CD4-positive, alpha-beta T cell (primary cell): ENCODE measurements around the gene SERPINF2. TPM values are rescaled to one million over a fixed set of nuclear protein-coding genes. Genes with fewer than 3 reads are reported as not detected.

Experiments
- ATAC-seq: fragments of 200-7000 bp; cut with Tn5 transposase; one replicate; pipeline ENCODE4 v1.10.0; 2022; ENCODE audit warnings: mild to moderate bottlenecking; ENCODE audit not compliant: poor library complexity
- CTCF ChIA-PET: fragments of 350-600 bp; sonication (Branson Sonifier 250); formaldehyde crosslinking; loops from one replicate; lab custom pipeline; 2021; ENCODE audit warnings: antibody characterized with exemption, inconsistent platforms; lab: Charles Lee
- POLR2A ChIA-PET: fragments of 350-600 bp; sonication (Branson Sonifier 250); formaldehyde crosslinking; loops from one replicate; lab custom pipeline; 2021; ENCODE audit warnings: antibody characterized with exemption, inconsistent platforms; lab: Charles Lee
- DNase-seq, 14 experiments: peaks; one replicate each; pipeline ENCODE4 v3.0.0-alpha.2; 2013 to 2020; ENCODE audit warnings: mixed read lengths in 2 of 14
- H3K27ac ChIP-seq, 2 donors: one replicate each; pipeline versions ENCODE4 v1.5.1 to v1.7.0; 2013; ENCODE audit warnings: low read length in 2 of 2, low read depth in 1 of 2, mild to moderate bottlenecking in 1 of 2
- H3K27me3 ChIP-seq, 2 experiments: 1 replicate in 1 of 2; 2 replicates in 1 of 2; pipeline versions ENCODE4 v1.6.1 to v1.7.0; 2013; ENCODE audit warnings: low read length in 2 of 2, control low read depth in 1 of 2, mild to moderate bottlenecking in 1 of 2, moderate library complexity in 1 of 2; ENCODE audit not compliant: insufficient read depth in 2 of 2, control insufficient read depth in 1 of 2
- H3K36me3 ChIP-seq: one replicate; pipeline ENCODE4 v1.6.1; 2013; ENCODE audit warnings: low read length, control low read depth; ENCODE audit not compliant: insufficient read depth
- H3K4me1 ChIP-seq: one replicate; pipeline ENCODE4 v1.6.1; 2013; ENCODE audit warnings: low read length, control low read depth; ENCODE audit not compliant: insufficient read depth
- H3K4me3 ChIP-seq: one replicate; pipeline ENCODE4 v1.5.1; 2013; ENCODE audit warnings: mild to moderate bottlenecking, low read length, moderate library complexity
- H3K9me3 ChIP-seq, 2 experiments: 1 replicate in 1 of 2; 2 replicates in 1 of 2; pipeline versions ENCODE4 v1.6.1 to v1.7.0; 2013; ENCODE audit warnings: low read length in 2 of 2, mild to moderate bottlenecking in 2 of 2, control low read depth in 1 of 2, moderate library complexity in 1 of 2; ENCODE audit not compliant: control insufficient read depth in 1 of 2, insufficient read depth in 1 of 2
- H3K27ac Mint-ChIP-seq: one replicate; pipeline ENCODE4 v1.8.0; 2020; ENCODE audit warnings: mixed read lengths
- H3K27me3 Mint-ChIP-seq: one replicate; pipeline ENCODE4 v1.8.0; 2021; ENCODE audit warnings: mixed read lengths
- H3K36me3 Mint-ChIP-seq: one replicate; pipeline ENCODE4 v1.8.0; 2021; ENCODE audit warnings: low read depth, mixed read lengths
- H3K4me1 Mint-ChIP-seq: one replicate; pipeline ENCODE4 v1.8.0; 2021; ENCODE audit warnings: low read depth, mixed read lengths
- H3K4me3 Mint-ChIP-seq: one replicate; pipeline ENCODE4 v1.8.0; 2020; ENCODE audit warnings: mild to moderate bottlenecking, mixed read lengths
- H3K9me3 Mint-ChIP-seq: one replicate; pipeline ENCODE4 v1.8.0; 2020; ENCODE audit warnings: mixed read lengths
- intact Hi-C, 2 experiments: fragments of 100-400 bp; cut with DNase I in 1 of 2; cut with micrococcal nuclease in 1 of 2; formaldehyde crosslinking; loops; one replicate each; pipeline versions ENCODE4 v1.15.1 to v1.9.0; 2023 to 2025; cut with DNase I, micrococcal nuclease
- total RNA-seq, 174 experiments: library from RNA in 2 of 174; stranded (reverse) in 2 of 174; gene quantifications; one replicate each; pipeline ENCODE4 v1.2.3 and lab custom pipeline; 2021 to 2026
- TF ChIP-seq, protein P1 (sequence below): fragments of 200-600 bp; IDR thresholded peaks from one replicate; pipeline ENCODE4 v1.8.0; 2022; ENCODE audit warnings: antibody characterized with exemption, mild to moderate bottlenecking

SERPINF2 gene
- total RNA-seq, 2 experiments from 2014 or later, result 0.49 to 0.59 TPM

GRCh38 chr17:1714980-1715802, 27.5 kb upstream of the SERPINF2 start:
- Histone ChIP-seq H3K4me3 (peak overlapping the region; percentile 72), H3K4me1 (peaks cover 53% of the 10 kb centered on the region), H3K27me3 (peaks cover 7 to 17% of the 10 kb centered on the region in 2 experiments), H3K36me3 (peaks cover 6% of the 10 kb centered on the region), H3K9me3 (no peaks in the 10 kb centered on the region), H3K27ac (peak overlapping the region in 1 of 2 donors; percentile 16)
- DNase-seq, result peak in 9 of 14 experiments; percentile 28 to 78 (median 44)
- TF ChIP-seq, protein P1, sequence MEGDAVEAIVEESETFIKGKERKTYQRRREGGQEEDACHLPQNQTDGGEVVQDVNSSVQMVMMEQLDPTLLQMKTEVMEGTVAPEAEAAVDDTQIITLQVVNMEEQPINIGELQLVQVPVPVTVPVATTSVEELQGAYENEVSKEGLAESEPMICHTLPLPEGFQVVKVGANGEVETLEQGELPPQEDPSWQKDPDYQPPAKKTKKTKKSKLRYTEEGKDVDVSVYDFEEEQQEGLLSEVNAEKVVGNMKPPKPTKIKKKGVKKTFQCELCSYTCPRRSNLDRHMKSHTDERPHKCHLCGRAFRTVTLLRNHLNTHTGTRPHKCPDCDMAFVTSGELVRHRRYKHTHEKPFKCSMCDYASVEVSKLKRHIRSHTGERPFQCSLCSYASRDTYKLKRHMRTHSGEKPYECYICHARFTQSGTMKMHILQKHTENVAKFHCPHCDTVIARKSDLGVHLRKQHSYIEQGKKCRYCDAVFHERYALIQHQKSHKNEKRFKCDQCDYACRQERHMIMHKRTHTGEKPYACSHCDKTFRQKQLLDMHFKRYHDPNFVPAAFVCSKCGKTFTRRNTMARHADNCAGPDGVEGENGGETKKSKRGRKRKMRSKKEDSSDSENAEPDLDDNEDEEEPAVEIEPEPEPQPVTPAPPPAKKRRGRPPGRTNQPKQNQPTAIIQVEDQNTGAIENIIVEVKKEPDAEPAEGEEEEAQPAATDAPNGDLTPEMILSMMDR, result no peak
- CTCF ChIA-PET, result interaction anchor here (1.4 to 3.3 kb wide), 4 partner anchors 46 to 339 kb away, joined by 3 to 13 read pairs (median 12); partner anchors contain the start of gene HIC1
- intact Hi-C loops, result loop anchor here in 1 of 2 experiments (5.0 kb wide), 1 partner anchor 547 kb away; no protein-coding TSS in a partner anchor
- Mint-ChIP-seq H3K27ac (peak overlapping the region; percentile 39), H3K4me3 (peak overlapping the region; percentile 69), H3K27me3 (peaks cover 9% of the 10 kb centered on the region), H3K9me3 (no peaks in the 10 kb centered on the region), H3K36me3 (peaks cover 8% of the 10 kb centered on the region), H3K4me1 (peaks cover 39% of the 10 kb centered on the region)
- POLR2A ChIA-PET, result interaction anchor here (0.7 to 2.7 kb wide), 17 partner anchors 9 to 621 kb away, joined by 3 to 52 read pairs (median 11); partner anchors contain the start of genes PRPF8, RILP, RPA1 and SERPINF1
- ATAC-seq, result no peak

GRCh38 chr17:1715803-1716075, 26.9 kb upstream of the SERPINF2 start:
- TF ChIP-seq, protein P1, result no peak
- Histone ChIP-seq H3K27me3 (peaks cover 4 to 13% of the 10 kb centered on the region in 2 experiments), H3K4me1 (peaks cover 52% of the 10 kb centered on the region), H3K4me3 (peak overlapping the region; percentile 72), H3K9me3 (no peaks in the 10 kb centered on the region), H3K36me3 (peaks cover 6% of the 10 kb centered on the region), H3K27ac (peak overlapping the region in 1 of 2 donors; percentile 52)
- peaks cover 9% of the 10 kb centered on the region for H3K27me3 Mint-ChIP-seq
- H3K9me3 Mint-ChIP-seq, result no peaks in the 10 kb centered on the region
- peak overlapping the region; percentile 95 for H3K4me3 Mint-ChIP-seq
- H3K36me3 Mint-ChIP-seq, result peaks cover 8% of the 10 kb centered on the region
- CTCF ChIA-PET, result interaction anchor here (0.7 to 3.3 kb wide), 5 partner anchors 46 to 339 kb away, joined by 3 to 13 read pairs (median 11); partner anchors contain the start of gene HIC1
- no peak for DNase-seq
- intact Hi-C loops, result loop anchor here (1.0 to 5.0 kb wide), 7 partner anchors 31 to 547 kb away; partner anchors contain the start of genes SMYD4 (in 2 of the 2), PRPF8 (in 1 of the 2) and RILP (in 1 of the 2)
- H3K4me1 Mint-ChIP-seq, result peaks cover 37% of the 10 kb centered on the region
- H3K27ac Mint-ChIP-seq, result peak overlapping the region; percentile 89
- ATAC-seq, result no peak
- POLR2A ChIA-PET, result interaction anchor here (0.7 to 2.7 kb wide), 21 partner anchors 9 to 621 kb away, joined by 3 to 52 read pairs (median 7); partner anchors contain the start of genes PRPF8, RILP, RPA1 and SERPINF1

DNA sequence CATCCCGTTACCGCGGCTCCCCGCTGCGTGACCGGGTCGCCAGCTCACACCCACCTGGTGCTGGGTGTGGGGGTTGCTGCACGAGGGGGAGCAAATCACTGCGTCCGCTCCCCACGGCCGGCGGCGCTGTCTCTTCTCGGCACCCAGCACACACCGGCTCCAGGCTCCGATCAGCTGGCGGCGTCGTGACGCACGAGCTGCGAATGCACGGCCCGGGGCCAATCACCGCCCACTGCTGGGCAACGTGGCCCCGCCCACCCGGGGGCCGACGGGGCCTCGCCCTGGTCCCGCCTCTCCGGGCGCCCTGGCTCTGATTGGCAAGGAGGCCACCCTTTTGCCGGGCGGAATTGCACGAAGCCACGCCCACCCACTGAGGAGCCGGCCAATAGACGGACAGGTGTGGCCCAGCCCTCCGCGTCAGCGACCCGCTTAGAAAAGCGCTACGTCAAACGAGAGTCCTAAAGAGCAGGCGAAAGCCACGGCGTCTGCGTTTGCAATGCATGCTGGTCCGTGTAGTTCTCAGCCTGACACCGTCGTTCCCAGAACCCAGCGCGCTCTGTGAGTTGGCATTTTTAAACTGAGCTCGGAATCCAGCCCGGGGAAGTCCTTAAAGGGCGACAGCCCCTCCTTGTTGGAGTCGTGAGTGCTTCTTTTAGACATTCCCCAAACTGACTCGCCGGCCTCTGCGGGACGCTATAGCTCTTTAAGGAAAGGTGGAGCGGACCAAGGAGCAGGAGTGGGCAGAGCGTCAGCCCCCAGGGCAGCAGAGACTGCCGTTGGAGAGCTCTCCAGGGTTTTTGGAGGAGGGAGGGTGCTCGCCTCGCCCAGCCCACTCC, 26.4 kb upstream of the SERPINF2 start:
- peak; percentile 89 for ATAC-seq
- Histone ChIP-seq H3K27me3 (peaks cover 4 to 13% of the 10 kb centered on the region in 2 experiments), H3K4me3 (peak overlapping the region; percentile 94), H3K36me3 (peaks cover 6% of the 10 kb centered on the region), H3K4me1 (peaks cover 52% of the 10 kb centered on the region), H3K27ac (peak overlapping the region; percentile 84 to 96), H3K9me3 (no peaks in the 10 kb centered on the region)
- Mint-ChIP-seq H3K4me1 (peaks cover 35% of the 10 kb centered on the region), H3K36me3 (peaks cover 8% of the 10 kb centered on the region), H3K9me3 (no peaks in the 10 kb centered on the region), H3K27me3 (peaks cover 9% of the 10 kb centered on the region), H3K27ac (peak overlapping the region; percentile 89), H3K4me3 (peak overlapping the region; percentile 95)
- POLR2A ChIA-PET, result interaction anchor here (0.6 to 2.7 kb wide), 40 partner anchors 8 to 685 kb away, joined by 3 to 52 read pairs (median 4); partner anchors contain the start of genes PITPNA, PRPF8, RILP and RPA1
- DNase-seq, result peak; percentile 99 to 100 (median 100)
- intact Hi-C loops, result loop anchor here (1.0 to 5.0 kb wide), 7 partner anchors 32 to 546 kb away; partner anchors contain the start of genes SMYD4 (in 2 of the 2), PRPF8 (in 1 of the 2) and RILP (in 1 of the 2)
- CTCF ChIA-PET, result interaction anchor here (0.7 to 3.3 kb wide), 5 partner anchors 47 to 338 kb away, joined by 3 to 13 read pairs (median 11); partner anchors contain the start of gene HIC1
- TF ChIP-seq, protein P1, result no peak
